Testis (tissue), 3 donors: ENCODE results near the gene TADA2A. TPM values are rescaled to one million over a fixed set of nuclear protein-coding genes. Genes with fewer than 3 reads are reported as not detected.

ENCODE experiments used
- DNase-seq: peaks from one replicate; pipeline ENCODE4 v3.0.0-alpha.2; 2019
- H3K27ac ChIP-seq, 2 donors: fragments of 200-600 bp; sonication (generic); one replicate each; pipeline ENCODE4 v1.5.1; 2019
- H3K27me3 ChIP-seq: fragments of 200-600 bp; sonication (generic); one replicate; pipeline ENCODE4 v1.5.1; 2019
- H3K36me3 ChIP-seq: fragments of 200-600 bp; sonication (generic); one replicate; pipeline ENCODE4 v1.5.1; 2017; ENCODE audit warnings: low read depth; ENCODE audit errors: missing control alignments
- H3K4me1 ChIP-seq: fragments of 200-600 bp; sonication (generic); one replicate; pipeline ENCODE4 v1.5.1; 2019
- H3K4me3 ChIP-seq, 2 donors: fragments of 200-600 bp; sonication (generic); one replicate each; pipeline ENCODE4 v1.5.1; 2017 to 2019
- H3K9me3 ChIP-seq: fragments of 200-600 bp; sonication (generic); one replicate; pipeline ENCODE4 v1.5.1; 2017
- CTCF ChIP-seq, 3 experiments: fragments of 450-650 bp in 2 of 3; fragments of 200-600 bp in 1 of 3; sonication (generic) in 1 of 3; IDR thresholded peaks; one replicate each; pipeline ENCODE4 v1.5.1; 2016 to 2019; ENCODE audit warnings: antibody characterized with exemption in 3 of 3, mild to moderate bottlenecking in 2 of 3, moderate library complexity in 1 of 3
- POLR2A ChIP-seq: fragments of 450-650 bp; IDR thresholded peaks from one replicate; pipeline ENCODE4 v1.6.1; 2017; ENCODE audit warnings: antibody characterized with exemption, mild to moderate bottlenecking, moderate library complexity
- WGBS, 2 donors: methylation state at CpG; one replicate each; pipeline ENCODE4 v1.1.5; 2018; 5-methylcytosine and 5-hydroxymethylcytosine counted together
- intact Hi-C: fragments of 100-400 bp; cut with DNase I; formaldehyde crosslinking; loops from one replicate; pipeline ENCODE4 v1.15.1; 2023; ENCODE audit warnings: low total_unique reads
- polyA plus RNA-seq: library from polyadenylated mRNA; stranded (reverse); fragments of 350-450 nt; fragmentation: Illumina TruSeq; extraction: RNeasy Lipid Tissue Mini Kit (QIAGEN cat#74804); gene quantifications from one replicate; pipeline ENCODE4 v1.2.3, GENCODE V29; 2014; ENCODE audit warnings: low read depth, low replicate concordance; ENCODE audit not compliant: insufficient read depth
- total RNA-seq, 2 donors: library from RNA; depleted of rRNA; stranded (reverse); fragments of >200 nt; gene quantifications; one replicate each; pipeline ENCODE4 v1.2.3, GENCODE V29; 2016

Gene TADA2A
- total and polyA plus RNA-seq, 3 donors from 2014 or later, result 33.5 to 62.8 (median 44.0) TPM

- intact Hi-C loops, result no loop called here
- H3K27me3 ChIP-seq, result no peaks in the 10 kb centered on the region
- TF ChIP-seq CTCF (IDR thresholded peaks at IDR 0.05), result no peak
- TF ChIP-seq POLR2A, result no peak
- 74 to 87% methylated on average over 4 of the region's 4 CpGs for WGBS, 2 donors
- H3K4me3 ChIP-seq, result no peak overlapping the region
- no peak overlapping the region for H3K27ac ChIP-seq
- no peak for DNase-seq
- no peaks in the 10 kb centered on the region for H3K36me3 ChIP-seq
- no peaks in the 10 kb centered on the region for H3K9me3 ChIP-seq
- no peaks in the 10 kb centered on the region for H3K4me1 ChIP-seq
These were observed 16.4 kb downstream of the TADA2A start for GRCh38 chr17:37422971-37423625.

GRCh38 chr17:37425268-37425667 is 18.6 kb downstream of the TADA2A start:
- WGBS, 2 donors, result 88 to 97% methylated on average over 1 of the region's 1 CpG
- intact Hi-C loops, result no loop called here
- no peaks in the 10 kb centered on the region for H3K27me3 ChIP-seq
- no peaks in the 10 kb centered on the region for H3K36me3 ChIP-seq
- no peak overlapping the region for H3K27ac ChIP-seq
- DNase-seq, result no peak
- TF ChIP-seq POLR2A, result no peak
- no peak for TF ChIP-seq CTCF (IDR thresholded peaks at IDR 0.05)
- no peaks in the 10 kb centered on the region for H3K4me1 ChIP-seq
- no peaks in the 10 kb centered on the region for H3K9me3 ChIP-seq
- no peak overlapping the region for H3K4me3 ChIP-seq

GRCh38 chr17:37429039-37429438 is 22.4 kb downstream of the TADA2A start:
- Histone ChIP-seq H3K27me3 (no peaks in the 10 kb centered on the region), H3K9me3 (no peaks in the 10 kb centered on the region), H3K4me1 (no peaks in the 10 kb centered on the region), H3K4me3 (no peak overlapping the region), H3K36me3 (no peaks in the 10 kb centered on the region), H3K27ac (no peak overlapping the region)
- no peak for TF ChIP-seq CTCF (IDR thresholded peaks at IDR 0.05)
- TF ChIP-seq POLR2A, result no peak
- 96% methylated on average over 3 of the region's 3 CpGs for WGBS, 2 donors
- DNase-seq, result no peak
- intact Hi-C loops, result no loop called here

- H3K9me3 ChIP-seq, result no peaks in the 10 kb centered on the region
- H3K27me3 ChIP-seq, result no peaks in the 10 kb centered on the region
- no peak for TF ChIP-seq CTCF (IDR thresholded peaks at IDR 0.05)
- no peak for TF ChIP-seq POLR2A
- H3K27ac ChIP-seq, result no peak overlapping the region
- no peaks in the 10 kb centered on the region for H3K36me3 ChIP-seq
- DNase-seq, result no peak
- no peaks in the 10 kb centered on the region for H3K4me1 ChIP-seq
- intact Hi-C loops, result no loop called here
- 100% methylated on average over 1 of the region's 1 CpG for WGBS, 2 donors
- H3K4me3 ChIP-seq, result no peak overlapping the region
These were observed 22.8 kb downstream of the TADA2A start for GRCh38 chr17:37429453-37429852.

- H3K27ac ChIP-seq, result peak overlapping the region in 1 of 2 donors; percentile 47
- H3K4me3 ChIP-seq, result no peak overlapping the region
- no peaks in the 10 kb centered on the region for H3K4me1 ChIP-seq
- H3K9me3 ChIP-seq, result no peaks in the 10 kb centered on the region
- intact Hi-C loops, result no loop called here
- TF ChIP-seq POLR2A (no peak), CTCF (IDR thresholded peaks at IDR 0.05) (no peak)
- DNase-seq, result no peak
- no peaks in the 10 kb centered on the region for H3K27me3 ChIP-seq
- H3K36me3 ChIP-seq, result no peaks in the 10 kb centered on the region
- 82% methylated on average over 1 of the region's 1 CpG for WGBS, 2 donors
These were observed 23.5 kb downstream of the TADA2A start for GRCh38 chr17:37430051-37430627.
